GM23338 (cell line): ENCODE data around the gene CASKIN2. TPM values are rescaled to one million over a fixed set of nuclear protein-coding genes. Genes with fewer than 3 reads are reported as not detected.

Experiments used
- ATAC-seq: fragments of 200-7000 bp; cut with Tn5 transposase; 3 replicates; pipeline ENCODE4 v1.9.1; 2020
- DNase-seq: peaks from one replicate; pipeline ENCODE4 v3.0.0-alpha.2; 2015; ENCODE audit warnings: low spot score
- H2AFZ ChIP-seq: fragments of 200-600 bp; sonication (generic); 2 replicates; pipeline ENCODE4 v1.8.0; 2016; ENCODE audit warnings: antibody characterized with exemption, mild to moderate bottlenecking, moderate library complexity
- H3F3A ChIP-seq: fragments of 200-600 bp; sonication (generic); replicated peaks from 2 replicates; pipeline ENCODE4 v1.8.0; 2017; ENCODE audit warnings: antibody characterized with exemption, mixed run types, low read depth
- H3K27ac ChIP-seq: fragments of 200-600 bp; sonication (generic); 2 replicates; pipeline ENCODE4 v1.6.1; 2016; ENCODE audit warnings: low read depth
- H3K27me3 ChIP-seq: fragments of 200-600 bp; sonication (generic); 2 replicates; pipeline ENCODE4 v1.8.0; 2016; ENCODE audit warnings: mild to moderate bottlenecking, mixed run types, moderate library complexity; ENCODE audit not compliant: insufficient read depth
- H3K36me3 ChIP-seq: fragments of 200-600 bp; sonication (generic); 2 replicates; pipeline ENCODE4 v1.8.0; 2016; ENCODE audit warnings: mild to moderate bottlenecking; ENCODE audit not compliant: insufficient read depth
- H3K4me1 ChIP-seq: fragments of 200-600 bp; sonication (generic); 2 replicates; pipeline ENCODE4 v1.8.0; 2016; ENCODE audit warnings: mild to moderate bottlenecking, moderate library complexity; ENCODE audit not compliant: insufficient read depth
- H3K4me2 ChIP-seq: fragments of 200-600 bp; sonication (generic); 2 replicates; pipeline ENCODE4 v1.7.1; 2017; ENCODE audit warnings: mixed run types
- H3K4me3 ChIP-seq: fragments of 200-600 bp; sonication (generic); 2 replicates; pipeline ENCODE4 v1.6.1; 2016; ENCODE audit warnings: mixed run types
- H3K79me2 ChIP-seq: fragments of 200-600 bp; sonication (generic); replicated peaks from 2 replicates; pipeline ENCODE4 v1.8.0; 2017; ENCODE audit warnings: mild to moderate bottlenecking; ENCODE audit not compliant: insufficient read depth
- H3K9me2 ChIP-seq: fragments of 200-600 bp; sonication (generic); 2 replicates; pipeline ENCODE4 v1.8.0; 2017; ENCODE audit not compliant: insufficient read depth
- H4K20me1 ChIP-seq: fragments of 200-600 bp; sonication (generic); replicated peaks from 2 replicates; pipeline ENCODE4 v1.8.0; 2017; ENCODE audit warnings: mild to moderate bottlenecking; ENCODE audit not compliant: insufficient read depth
- H3K27ac Mint-ChIP-seq: 2 replicates; pipeline ENCODE4 v1.8.0; 2020; ENCODE audit warnings: inconsistent platforms, mild to moderate bottlenecking, moderate library complexity, mixed read lengths
- H3K27me3 Mint-ChIP-seq: 3 replicates; pipeline ENCODE4 v1.8.0; 2022; ENCODE audit warnings: low read depth, mild to moderate bottlenecking, moderate library complexity, mixed read lengths, inconsistent platforms; ENCODE audit not compliant: insufficient read depth, poor library complexity
- H3K36me3 Mint-ChIP-seq: 3 replicates; pipeline ENCODE4 v1.8.0; 2021; ENCODE audit warnings: low read depth, mild to moderate bottlenecking, inconsistent platforms, moderate library complexity, mixed read lengths
- H3K4me1 Mint-ChIP-seq: 3 replicates; pipeline ENCODE4 v1.8.0; 2020; ENCODE audit warnings: mild to moderate bottlenecking, inconsistent platforms, mixed read lengths
- H3K4me3 Mint-ChIP-seq: 3 replicates; pipeline ENCODE4 v1.8.0; 2021; ENCODE audit warnings: moderate library complexity, mild to moderate bottlenecking, inconsistent platforms, mixed read lengths
- H3K9me3 Mint-ChIP-seq: 3 replicates; pipeline ENCODE4 v1.8.0; 2020; ENCODE audit warnings: moderate library complexity, mild to moderate bottlenecking, inconsistent platforms, mixed read lengths
- CREB1 ChIP-seq: fragments of 250-450 bp; sonication (Bioruptor Pico); IDR thresholded peaks from 2 replicates; pipeline ENCODE4 v1.5.0; 2020; ENCODE audit warnings: low read depth, mild to moderate bottlenecking, moderate library complexity
- EZH2phosphoT487 ChIP-seq: fragments of 200-600 bp; sonication (generic); IDR thresholded peaks from one replicate; pipeline ENCODE4 v1.8.1; 2018; ENCODE audit warnings: antibody characterized with exemption; ENCODE audit not compliant: unreplicated experiment
- JUNB ChIP-seq: IDR thresholded peaks from one replicate; pipeline ENCODE4 v1.6.1; 2016; ENCODE audit warnings: antibody characterized with exemption; ENCODE audit not compliant: unreplicated experiment
- NANOG ChIP-seq: IDR thresholded peaks from 2 replicates; pipeline ENCODE4 v1.6.1; 2016; ENCODE audit warnings: antibody characterized with exemption, borderline replicate concordance
- POLR2AphosphoS5 ChIP-seq: IDR thresholded peaks from 2 replicates; pipeline ENCODE4 v1.6.1; 2016; ENCODE audit warnings: antibody characterized with exemption, low read depth
- ZNF114 ChIP-seq: fragments of 250-450 bp; sonication (Bioruptor Pico); IDR thresholded peaks from 2 replicates; pipeline ENCODE4 v1.5.0; 2020; ENCODE audit warnings: mild to moderate bottlenecking, moderate library complexity
- polyA plus RNA-seq: library from polyadenylated mRNA; unstranded; fragments of >200 nt; fragmentation: Nextera tagmentation; extraction: Ambion mirVana; gene quantifications from 2 replicates; pipeline ENCODE4 v1.2.1, GENCODE V29; 2016
- total RNA-seq: library from RNA; depleted of rRNA; stranded (reverse); fragments of >200 nt; shearing (Covaris generic); gene quantifications from 2 replicates; pipeline ENCODE4 v1.2.3, GENCODE V29; 2014
- TF ChIP-seq, protein P1 (sequence below), 2 experiments: fragments of 200-600 bp in 1 of 2; sonication (generic) in 1 of 2; conservative IDR thresholded peaks; 2 replicates each; pipeline versions ENCODE4 v1.5.1 to v1.6.1; 2016 to 2017; ENCODE audit warnings: antibody characterized with exemption in 2 of 2, low read depth in 2 of 2, mild to moderate bottlenecking in 2 of 2, moderate library complexity in 1 of 2
- TF ChIP-seq, protein P2 (sequence below): fragments of 250-450 bp; sonication (Bioruptor Pico); IDR thresholded peaks from 2 replicates; pipeline ENCODE4 v1.5.0; 2020; ENCODE audit warnings: mild to moderate bottlenecking, moderate library complexity

The CASKIN2 gene
- total and polyA plus RNA-seq, 2 experiments from 2014 or later = 4.9 to 21.5 TPM

- H3K36me3 ChIP-seq = no peaks in the 10 kb centered on the region
These were observed 25.7 kb upstream of the CASKIN2 start for GRCh38 chr17:75540923-75541503.

More at GRCh38 chr17:75540923-75541503, 25.7 kb upstream of the CASKIN2 start:
- Mint-ChIP-seq H3K4me3 (no peak overlapping the region), H3K27ac (no peak overlapping the region), H3K4me1 (peaks cover 29% of the 10 kb centered on the region), H3K9me3 (no peaks in the 10 kb centered on the region), H3K27me3 (peaks cover 7% of the 10 kb centered on the region), H3K36me3 (no peaks in the 10 kb centered on the region)
- H3K27ac ChIP-seq = no peak overlapping the region
- no peak overlapping the region for H3K4me3 ChIP-seq
- H3F3A ChIP-seq = no peaks in the 10 kb centered on the region
- ATAC-seq (no peak), DNase-seq (no peak)
- no peaks in the 10 kb centered on the region for H3K27me3 ChIP-seq
- H3K79me2 ChIP-seq = no peaks in the 10 kb centered on the region
- peaks cover 6% of the 10 kb centered on the region; the same call in 1 of the 2 replicates for H4K20me1 ChIP-seq
- H2AFZ ChIP-seq = no peak overlapping the region
- no peak overlapping the region for H3K4me2 ChIP-seq
- H3K9me2 ChIP-seq = no peaks in the 10 kb centered on the region
- no peaks in the 10 kb centered on the region for H3K4me1 ChIP-seq
- TF ChIP-seq CREB1 (CRISPR knock-in tag) (no peak), POLR2AphosphoS5 (no peak), EZH2phosphoT487 (no peak), ZNF114 (CRISPR knock-in tag) (no peak), JUNB (no peak), NANOG (no peak)
- TF ChIP-seq, protein P1, sequence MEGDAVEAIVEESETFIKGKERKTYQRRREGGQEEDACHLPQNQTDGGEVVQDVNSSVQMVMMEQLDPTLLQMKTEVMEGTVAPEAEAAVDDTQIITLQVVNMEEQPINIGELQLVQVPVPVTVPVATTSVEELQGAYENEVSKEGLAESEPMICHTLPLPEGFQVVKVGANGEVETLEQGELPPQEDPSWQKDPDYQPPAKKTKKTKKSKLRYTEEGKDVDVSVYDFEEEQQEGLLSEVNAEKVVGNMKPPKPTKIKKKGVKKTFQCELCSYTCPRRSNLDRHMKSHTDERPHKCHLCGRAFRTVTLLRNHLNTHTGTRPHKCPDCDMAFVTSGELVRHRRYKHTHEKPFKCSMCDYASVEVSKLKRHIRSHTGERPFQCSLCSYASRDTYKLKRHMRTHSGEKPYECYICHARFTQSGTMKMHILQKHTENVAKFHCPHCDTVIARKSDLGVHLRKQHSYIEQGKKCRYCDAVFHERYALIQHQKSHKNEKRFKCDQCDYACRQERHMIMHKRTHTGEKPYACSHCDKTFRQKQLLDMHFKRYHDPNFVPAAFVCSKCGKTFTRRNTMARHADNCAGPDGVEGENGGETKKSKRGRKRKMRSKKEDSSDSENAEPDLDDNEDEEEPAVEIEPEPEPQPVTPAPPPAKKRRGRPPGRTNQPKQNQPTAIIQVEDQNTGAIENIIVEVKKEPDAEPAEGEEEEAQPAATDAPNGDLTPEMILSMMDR (conservative IDR thresholded peaks at IDR 0.05; ENCODE audit: low read depth in 2 of 2) = no peak
- TF ChIP-seq, protein P2, sequence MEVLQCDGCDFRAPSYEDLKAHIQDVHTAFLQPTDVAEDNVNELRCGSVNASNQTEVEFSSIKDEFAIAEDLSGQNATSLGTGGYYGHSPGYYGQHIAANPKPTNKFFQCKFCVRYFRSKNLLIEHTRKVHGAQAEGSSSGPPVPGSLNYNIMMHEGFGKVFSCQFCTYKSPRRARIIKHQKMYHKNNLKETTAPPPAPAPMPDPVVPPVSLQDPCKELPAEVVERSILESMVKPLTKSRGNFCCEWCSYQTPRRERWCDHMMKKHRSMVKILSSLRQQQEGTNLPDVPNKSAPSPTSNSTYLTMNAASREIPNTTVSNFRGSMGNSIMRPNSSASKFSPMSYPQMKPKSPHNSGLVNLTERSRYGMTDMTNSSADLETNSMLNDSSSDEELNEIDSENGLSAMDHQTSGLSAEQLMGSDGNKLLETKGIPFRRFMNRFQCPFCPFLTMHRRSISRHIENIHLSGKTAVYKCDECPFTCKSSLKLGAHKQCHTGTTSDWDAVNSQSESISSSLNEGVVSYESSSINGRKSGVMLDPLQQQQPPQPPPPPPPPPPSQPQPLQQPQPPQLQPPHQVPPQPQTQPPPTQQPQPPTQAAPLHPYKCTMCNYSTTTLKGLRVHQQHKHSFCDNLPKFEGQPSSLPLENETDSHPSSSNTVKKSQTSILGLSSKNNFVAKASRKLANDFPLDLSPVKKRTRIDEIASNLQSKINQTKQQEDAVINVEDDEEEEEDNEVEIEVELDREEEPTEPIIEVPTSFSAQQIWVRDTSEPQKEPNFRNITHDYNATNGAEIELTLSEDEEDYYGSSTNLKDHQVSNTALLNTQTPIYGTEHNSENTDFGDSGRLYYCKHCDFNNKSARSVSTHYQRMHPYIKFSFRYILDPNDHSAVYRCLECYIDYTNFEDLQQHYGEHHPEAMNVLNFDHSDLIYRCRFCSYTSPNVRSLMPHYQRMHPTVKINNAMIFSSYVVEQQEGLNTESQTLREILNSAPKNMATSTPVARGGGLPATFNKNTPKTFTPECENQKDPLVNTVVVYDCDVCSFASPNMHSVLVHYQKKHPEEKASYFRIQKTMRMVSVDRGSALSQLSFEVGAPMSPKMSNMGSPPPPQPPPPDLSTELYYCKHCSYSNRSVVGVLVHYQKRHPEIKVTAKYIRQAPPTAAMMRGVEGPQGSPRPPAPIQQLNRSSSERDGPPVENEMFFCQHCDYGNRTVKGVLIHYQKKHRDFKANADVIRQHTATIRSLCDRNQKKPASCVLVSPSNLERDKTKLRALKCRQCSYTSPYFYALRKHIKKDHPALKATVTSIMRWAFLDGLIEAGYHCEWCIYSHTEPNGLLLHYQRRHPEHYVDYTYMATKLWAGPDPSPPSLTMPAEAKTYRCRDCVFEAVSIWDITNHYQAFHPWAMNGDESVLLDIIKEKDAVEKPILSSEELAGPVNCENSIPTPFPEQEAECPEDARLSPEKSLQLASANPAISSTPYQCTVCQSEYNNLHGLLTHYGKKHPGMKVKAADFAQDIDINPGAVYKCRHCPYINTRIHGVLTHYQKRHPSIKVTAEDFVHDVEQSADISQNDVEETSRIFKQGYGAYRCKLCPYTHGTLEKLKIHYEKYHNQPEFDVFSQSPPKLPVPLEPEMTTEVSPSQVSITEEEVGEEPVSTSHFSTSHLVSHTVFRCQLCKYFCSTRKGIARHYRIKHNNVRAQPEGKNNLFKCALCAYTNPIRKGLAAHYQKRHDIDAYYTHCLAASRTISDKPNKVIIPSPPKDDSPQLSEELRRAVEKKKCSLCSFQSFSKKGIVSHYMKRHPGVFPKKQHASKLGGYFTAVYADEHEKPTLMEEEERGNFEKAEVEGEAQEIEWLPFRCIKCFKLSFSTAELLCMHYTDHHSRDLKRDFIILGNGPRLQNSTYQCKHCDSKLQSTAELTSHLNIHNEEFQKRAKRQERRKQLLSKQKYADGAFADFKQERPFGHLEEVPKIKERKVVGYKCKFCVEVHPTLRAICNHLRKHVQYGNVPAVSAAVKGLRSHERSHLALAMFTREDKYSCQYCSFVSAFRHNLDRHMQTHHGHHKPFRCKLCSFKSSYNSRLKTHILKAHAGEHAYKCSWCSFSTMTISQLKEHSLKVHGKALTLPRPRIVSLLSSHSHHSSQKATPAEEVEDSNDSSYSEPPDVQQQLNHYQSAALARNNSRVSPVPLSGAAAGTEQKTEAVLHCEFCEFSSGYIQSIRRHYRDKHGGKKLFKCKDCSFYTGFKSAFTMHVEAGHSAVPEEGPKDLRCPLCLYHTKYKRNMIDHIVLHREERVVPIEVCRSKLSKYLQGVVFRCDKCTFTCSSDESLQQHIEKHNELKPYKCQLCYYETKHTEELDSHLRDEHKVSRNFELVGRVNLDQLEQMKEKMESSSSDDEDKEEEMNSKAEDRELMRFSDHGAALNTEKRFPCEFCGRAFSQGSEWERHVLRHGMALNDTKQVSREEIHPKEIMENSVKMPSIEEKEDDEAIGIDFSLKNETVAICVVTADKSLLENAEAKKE (CRISPR knock-in tag) = no peak
